ENCODE results near the gene ARHGAP15.

GRCh38 chr2:143736904-143737303, 607.7 kb downstream of the ARHGAP15 start:
- TF ChIP-seq EZH2phosphoT487 (IDR thresholded peaks at IDR 0.05; ENCODE audit: insufficient read depth, low read depth): no peak
- TF ChIP-seq EZH2 (IDR thresholded peaks at IDR 0.05; ENCODE audit: insufficient read depth, poor library complexity, severe bottlenecking): no peak
